Spleen (tissue), 7 donors: ENCODE data around the gene B9D1.

Source experiments
- POLR2A ChIP-seq, 3 donors: fragments of 450-650 bp; IDR thresholded peaks; one replicate each; pipeline ENCODE4 v1.5.1; 2017; ENCODE audit warnings: antibody characterized with exemption in 3 of 3, mild to moderate bottlenecking in 1 of 3
- POLR2AphosphoS5 ChIP-seq, 3 donors: sonication (generic); formaldehyde crosslinking; IDR thresholded peaks; one replicate each; pipeline ENCODE4 v1.5.1; 2017; ENCODE audit warnings: antibody characterized with exemption in 3 of 3
- TF ChIP-seq, protein P1 (sequence below), 11 experiments: fragments of 200-600 bp in 7 of 11; fragments of 450-650 bp in 4 of 11; sonication (generic) in 4 of 11; IDR thresholded peaks in 8 of 11; conservative IDR thresholded peaks in 3 of 11; 1 replicate in 7 of 11; 2 replicates in 4 of 11; pipeline versions ENCODE4 v1.4.0 to v1.8.0; 2016 to 2021; ENCODE audit warnings: antibody characterized with exemption in 11 of 11, inconsistent platforms in 4 of 11, mild to moderate bottlenecking in 1 of 11
- donor health status: DM: no; HTN: no; CAD: no; lungs with moderate emphysema.
- donor health status: DM: no; HTN: no; CAD: no.
- donor health status: DM: no; HTN: no; CAD: no.

DNA sequence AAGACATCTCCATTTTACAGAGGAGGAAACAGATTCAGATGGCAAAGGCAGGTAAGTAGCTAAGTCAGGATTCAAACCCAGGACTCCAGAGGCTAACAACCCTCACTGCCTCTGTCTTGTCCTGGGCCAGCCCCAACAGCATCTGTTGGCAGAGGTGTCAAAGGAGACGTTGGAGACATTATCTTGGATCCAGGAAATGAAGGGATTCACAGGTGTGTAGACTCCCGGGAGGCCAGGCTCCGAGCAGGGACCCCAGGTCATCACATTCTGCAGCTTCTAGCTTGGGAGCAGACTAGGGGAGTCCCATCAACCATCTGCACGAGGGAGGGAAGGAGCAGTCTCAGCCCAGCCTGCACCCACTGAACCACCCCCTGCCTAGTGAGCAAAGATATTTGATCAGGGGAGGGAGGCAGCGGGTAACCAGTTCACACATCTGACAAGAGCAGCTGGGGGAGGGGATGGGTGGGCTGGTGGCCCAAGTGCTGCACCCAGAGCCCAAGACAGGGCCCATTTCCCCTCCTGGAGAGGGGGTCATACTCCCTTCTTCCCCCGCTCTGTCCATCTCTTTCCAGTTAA is 1.0 kb upstream of the B9D1 start:
- TF ChIP-seq, protein P1, sequence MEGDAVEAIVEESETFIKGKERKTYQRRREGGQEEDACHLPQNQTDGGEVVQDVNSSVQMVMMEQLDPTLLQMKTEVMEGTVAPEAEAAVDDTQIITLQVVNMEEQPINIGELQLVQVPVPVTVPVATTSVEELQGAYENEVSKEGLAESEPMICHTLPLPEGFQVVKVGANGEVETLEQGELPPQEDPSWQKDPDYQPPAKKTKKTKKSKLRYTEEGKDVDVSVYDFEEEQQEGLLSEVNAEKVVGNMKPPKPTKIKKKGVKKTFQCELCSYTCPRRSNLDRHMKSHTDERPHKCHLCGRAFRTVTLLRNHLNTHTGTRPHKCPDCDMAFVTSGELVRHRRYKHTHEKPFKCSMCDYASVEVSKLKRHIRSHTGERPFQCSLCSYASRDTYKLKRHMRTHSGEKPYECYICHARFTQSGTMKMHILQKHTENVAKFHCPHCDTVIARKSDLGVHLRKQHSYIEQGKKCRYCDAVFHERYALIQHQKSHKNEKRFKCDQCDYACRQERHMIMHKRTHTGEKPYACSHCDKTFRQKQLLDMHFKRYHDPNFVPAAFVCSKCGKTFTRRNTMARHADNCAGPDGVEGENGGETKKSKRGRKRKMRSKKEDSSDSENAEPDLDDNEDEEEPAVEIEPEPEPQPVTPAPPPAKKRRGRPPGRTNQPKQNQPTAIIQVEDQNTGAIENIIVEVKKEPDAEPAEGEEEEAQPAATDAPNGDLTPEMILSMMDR (IDR thresholded peaks at IDR 0.05 in 8 of 11, conservative IDR thresholded peaks at IDR 0.05 in 3 of 11) = no peak
- no peak for TF ChIP-seq POLR2A (IDR thresholded peaks at IDR 0.05)
- TF ChIP-seq POLR2AphosphoS5 (IDR thresholded peaks at IDR 0.05) = no peak
